ENCODE data around the gene SYAP1.
"Not testable (repeated sequence)": the region's sequence is repeated elsewhere in the genome, so short reads cannot be mapped to it uniquely, and the experiment has no call there.

Gene SYAP1

DNA sequence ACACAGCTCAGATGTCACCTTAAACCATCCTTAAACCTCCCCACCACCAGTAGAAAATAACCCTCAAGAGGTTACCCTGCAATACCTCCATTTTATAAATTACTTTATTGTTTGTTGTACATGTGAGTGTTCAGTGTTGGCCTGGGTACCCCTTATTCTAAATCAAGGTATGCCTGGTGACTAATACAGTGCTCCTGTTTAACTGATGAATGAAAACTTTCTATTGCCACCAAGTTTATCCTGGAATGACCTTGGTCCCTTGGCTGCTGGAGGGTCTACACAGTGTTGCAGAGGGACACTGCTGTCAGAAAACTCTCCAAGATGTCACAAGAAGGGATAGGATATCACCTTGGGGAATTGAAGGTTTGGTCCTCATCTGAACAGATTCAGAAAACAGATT lies 59.6 kb downstream of the SYAP1 start:
- TF ChIP-seq CTCF (conservative IDR thresholded peaks at IDR 0.05; ENCODE audit: low read depth, low read length) = no peak
- DNase-seq (ENCODE audit: low read depth) = no peak
- H3K4me3 ChIP-seq (ENCODE audit: low read length) = no peak overlapping the region

- not testable (repeated sequence) for H3K4me3 ChIP-seq (ENCODE audit: low read length); DNase-seq (ENCODE audit: low read depth)
These were observed 60.4 kb downstream of the SYAP1 start for GRCh38 chrX:16779815-16780214.

GRCh38 chrX:16783452-16783851 lies 64.0 kb downstream of the SYAP1 start:
- TF ChIP-seq CTCF (conservative IDR thresholded peaks at IDR 0.05; ENCODE audit: low read depth, low read length) = no peak
- no peak overlapping the region for H3K4me3 ChIP-seq (ENCODE audit: low read length)
- DNase-seq (ENCODE audit: low read depth) = no peak

GRCh38 chrX:16784440-16784839 lies 65.0 kb downstream of the SYAP1 start:
- DNase-seq (ENCODE audit: low read depth); H3K4me3 ChIP-seq (ENCODE audit: low read length): not testable (repeated sequence)

DNA sequence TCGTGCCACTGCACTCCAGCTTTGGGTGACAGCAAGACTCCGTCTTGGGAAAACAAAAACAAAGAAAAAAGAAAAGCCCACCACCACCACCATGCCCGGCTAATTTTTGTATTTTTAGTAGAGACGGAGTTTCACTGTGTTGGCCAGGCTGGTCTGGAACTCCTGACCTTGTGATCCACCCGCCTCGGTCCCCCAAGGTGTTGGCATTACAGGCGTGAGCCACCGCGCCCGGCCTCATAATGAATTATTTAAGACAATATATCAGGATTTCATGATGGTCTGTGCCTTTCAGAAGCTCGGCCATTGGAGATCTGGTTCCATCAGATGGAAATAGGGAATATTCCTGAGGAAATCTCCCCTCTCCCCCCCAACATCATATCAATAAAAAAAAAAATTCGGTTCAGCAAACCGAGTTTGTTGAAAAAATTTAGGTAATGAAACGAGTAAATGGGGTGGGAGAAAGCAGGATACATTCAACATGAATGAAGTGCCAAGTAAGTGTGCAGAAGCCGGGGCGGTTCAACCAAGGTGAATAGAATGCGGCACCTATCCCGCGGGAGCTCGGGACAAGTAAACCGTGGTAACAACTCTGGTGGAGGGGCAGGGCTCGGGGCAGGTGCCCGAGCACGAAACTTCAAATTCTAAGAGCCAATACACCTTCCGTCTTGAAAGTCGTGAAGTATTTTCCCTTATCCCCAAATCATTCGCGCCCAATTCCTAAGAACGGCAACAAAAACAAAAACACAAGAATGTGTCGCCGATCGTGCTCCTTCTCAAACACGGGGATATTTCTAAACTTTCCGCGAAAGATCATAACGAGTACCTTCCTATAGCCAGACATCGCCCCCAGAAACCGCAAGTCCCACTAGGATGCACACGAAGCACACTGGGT lies 66.1 kb downstream of the SYAP1 start:
- no peak for DNase-seq (ENCODE audit: low read depth)
- no peak for TF ChIP-seq CTCF (conservative IDR thresholded peaks at IDR 0.05; ENCODE audit: low read depth, low read length)

DNA sequence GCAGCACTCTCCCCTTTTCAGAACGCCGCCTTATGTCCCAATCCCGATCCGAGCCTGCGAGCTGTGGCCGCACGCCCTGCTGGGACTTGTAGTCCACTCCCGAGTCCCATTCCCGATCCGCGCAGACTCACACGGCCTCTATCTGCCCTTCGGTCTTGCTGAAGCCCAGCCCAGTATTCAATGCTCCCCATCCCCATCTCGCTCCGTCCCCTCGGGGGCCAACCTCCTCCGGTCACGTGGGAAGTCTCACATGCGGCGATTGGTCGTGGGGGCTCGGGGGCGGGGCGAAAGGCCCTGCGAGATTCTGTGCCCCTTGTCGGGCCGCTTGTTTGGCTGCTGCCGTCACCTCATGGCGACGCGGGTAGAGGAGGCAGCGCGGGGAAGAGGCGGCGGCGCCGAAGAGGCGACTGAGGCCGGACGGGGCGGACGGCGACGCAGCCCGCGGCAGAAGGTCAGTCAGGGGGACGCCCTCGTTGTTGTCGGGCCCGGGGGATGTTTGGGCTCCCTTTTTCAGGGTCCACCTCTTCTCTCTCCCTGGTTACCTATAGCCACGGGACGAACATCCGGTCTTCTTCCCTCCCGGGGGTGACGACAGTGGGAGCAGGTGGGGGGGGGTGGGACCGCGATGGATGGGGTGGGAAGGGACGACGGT lies 66.9 kb downstream of the SYAP1 start, which contains the start of gene TXLNG:
Gene TXLNG (plus strand): TSS at position 328 of the 652 bp plus-strand sequence. CDS start 22 bp downstream, at position 350.
- no peak for TF ChIP-seq CTCF (conservative IDR thresholded peaks at IDR 0.05; ENCODE audit: low read depth, low read length)
- DNase-seq (ENCODE audit: low read depth) = peak; percentile 99
- H3K4me3 ChIP-seq (ENCODE audit: low read length) = peak within 1 kb of the TSS; percentile 92

More for the DNA sequence above, 66.1 kb downstream of the SYAP1 start:
- peak overlapping the region; percentile 92 for H3K4me3 ChIP-seq (ENCODE audit: low read length)

DNA sequence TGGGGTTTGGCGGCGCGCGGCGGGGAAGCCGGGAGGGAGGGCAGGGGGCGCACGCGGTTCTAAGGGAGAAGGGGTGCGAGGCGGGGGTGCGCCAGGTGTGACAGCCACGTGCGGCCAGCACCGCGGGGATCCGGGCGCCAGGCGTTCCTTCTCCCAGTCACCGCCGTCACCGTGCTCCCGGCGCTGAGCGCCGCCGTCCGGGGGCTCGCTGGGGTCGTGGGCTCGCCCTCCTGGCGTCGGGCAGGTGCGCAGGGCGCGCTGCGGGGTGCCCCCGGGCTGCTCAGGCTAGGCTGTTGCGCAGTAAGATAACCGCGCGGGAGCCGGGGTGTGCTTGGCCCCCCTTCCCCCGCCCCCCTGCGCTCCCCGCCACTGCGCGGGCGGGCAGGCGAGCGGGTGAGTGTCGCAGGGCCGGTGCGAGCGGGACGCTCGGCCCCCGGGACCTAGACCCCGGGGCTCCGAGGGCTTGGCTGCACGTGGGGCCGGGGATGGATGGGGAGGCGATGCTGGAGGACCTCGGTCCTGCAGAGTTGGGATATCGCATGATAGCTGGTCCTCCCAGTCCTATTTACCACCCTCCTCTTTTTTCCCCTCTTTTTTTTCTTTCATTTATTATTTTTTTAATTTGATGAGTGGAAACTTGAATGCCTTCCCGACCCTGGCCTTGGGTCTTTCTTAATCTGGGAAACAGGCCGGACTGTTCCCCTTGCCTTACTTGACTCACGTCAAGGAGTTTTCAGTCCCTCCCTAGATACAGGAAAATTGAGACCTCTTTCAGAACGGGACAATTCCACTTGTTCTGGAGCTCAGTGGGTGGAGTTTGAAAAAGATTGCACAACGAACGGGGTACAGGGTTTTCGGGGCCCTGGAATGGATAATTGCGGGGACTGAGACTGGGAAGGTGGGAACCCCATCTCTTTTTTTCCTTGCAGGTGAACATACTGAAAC lies 67.7 kb downstream of the SYAP1 start:
- H3K4me3 ChIP-seq (ENCODE audit: low read length) = peak overlapping the region; percentile 84
- no peak for TF ChIP-seq CTCF (conservative IDR thresholded peaks at IDR 0.05; ENCODE audit: low read depth, low read length)
- DNase-seq (ENCODE audit: low read depth) = no peak
